ENCODE data around the gene EEA1.

EEA1 gene

GRCh38 chr12:92740411-92740810 lies 188.7 kb downstream of the EEA1 start:
- DNase-seq = no peak

- no peak for DNase-seq
These were observed 190.0 kb downstream of the EEA1 start for GRCh38 chr12:92739113-92739512.

- DNase-seq = no peak
These were observed 190.9 kb downstream of the EEA1 start for GRCh38 chr12:92737855-92738850.

- DNase-seq = no peak
These were observed 192.5 kb downstream of the EEA1 start for GRCh38 chr12:92736605-92737004.

GRCh38 chr12:92735131-92735721 lies 193.9 kb downstream of the EEA1 start:
- no peak for DNase-seq

GRCh38 chr12:92733661-92734060 lies 195.4 kb downstream of the EEA1 start:
- DNase-seq = no peak

- no peak for DNase-seq
These were observed 195.9 kb downstream of the EEA1 start for GRCh38 chr12:92733181-92733580.

GRCh38 chr12:92732716-92733115 lies 196.4 kb downstream of the EEA1 start:
- DNase-seq = no peak

- no peak for DNase-seq
These were observed 196.9 kb downstream of the EEA1 start for GRCh38 chr12:92732216-92732615.

- no peak for DNase-seq
These were observed 198.3 kb downstream of the EEA1 start for GRCh38 chr12:92730758-92731157.

- DNase-seq = no peak
These were observed 199.3 kb downstream of the EEA1 start for GRCh38 chr12:92729773-92730305.

GRCh38 chr12:92726850-92727249 lies 202.2 kb downstream of the EEA1 start:
- no peak for DNase-seq

GRCh38 chr12:92722897-92723296 lies 206.2 kb downstream of the EEA1 start:
- DNase-seq = no peak

- DNase-seq = no peak
These were observed 207.4 kb downstream of the EEA1 start for GRCh38 chr12:92721656-92722055.

- no peak for DNase-seq
These were observed 208.0 kb downstream of the EEA1 start for GRCh38 chr12:92721130-92721529.
